Stomach (tissue), 4 donors: ENCODE measurements around the gene LPAR1.

Experiments used
- EP300 ChIP-seq: sonication (generic); formaldehyde crosslinking; IDR thresholded peaks from one replicate; pipeline ENCODE4 v1.6.1; 2017; ENCODE audit warnings: antibody characterized with exemption
- TF ChIP-seq, protein P1 (sequence below), 7 experiments: fragments of 450-650 bp in 4 of 7; fragments of 200-600 bp in 3 of 7; sonication (generic) in 3 of 7; IDR thresholded peaks; one replicate each; pipeline ENCODE4 v1.5.1; 2016 to 2019; ENCODE audit warnings: antibody characterized with exemption in 7 of 7, control low read depth in 2 of 7, mild to moderate bottlenecking in 1 of 7

DNA sequence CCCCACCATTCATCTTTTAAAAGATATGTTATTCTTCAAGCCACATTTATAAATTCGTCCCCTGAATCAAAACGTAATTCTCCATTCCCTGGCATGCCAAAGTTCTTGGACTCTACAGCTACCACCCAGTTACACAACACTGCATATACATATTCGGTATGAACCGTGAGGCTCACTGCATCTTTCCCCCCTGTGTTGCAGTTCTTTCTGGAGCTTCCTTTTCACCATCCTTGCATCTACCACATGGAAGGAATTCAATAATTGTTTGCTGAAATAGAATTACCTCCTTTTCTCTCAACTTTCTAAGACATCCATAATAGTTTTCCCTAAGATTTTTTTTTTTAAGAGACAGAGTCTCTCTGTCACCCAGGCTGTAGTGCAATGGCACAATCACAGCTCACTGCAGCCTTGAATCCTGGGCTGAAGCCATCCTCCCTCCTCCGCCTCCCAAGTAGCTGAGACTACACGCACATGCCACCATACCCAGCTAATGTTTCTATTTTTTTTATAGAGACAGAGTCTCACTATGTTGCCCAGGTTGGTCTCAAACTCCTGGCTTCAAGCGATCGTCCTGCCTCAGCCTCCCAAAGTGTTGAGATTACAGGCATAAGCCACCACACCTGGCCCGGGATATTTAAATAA lies 3.3 kb downstream of the LPAR1 start:
- TF ChIP-seq, protein P1, sequence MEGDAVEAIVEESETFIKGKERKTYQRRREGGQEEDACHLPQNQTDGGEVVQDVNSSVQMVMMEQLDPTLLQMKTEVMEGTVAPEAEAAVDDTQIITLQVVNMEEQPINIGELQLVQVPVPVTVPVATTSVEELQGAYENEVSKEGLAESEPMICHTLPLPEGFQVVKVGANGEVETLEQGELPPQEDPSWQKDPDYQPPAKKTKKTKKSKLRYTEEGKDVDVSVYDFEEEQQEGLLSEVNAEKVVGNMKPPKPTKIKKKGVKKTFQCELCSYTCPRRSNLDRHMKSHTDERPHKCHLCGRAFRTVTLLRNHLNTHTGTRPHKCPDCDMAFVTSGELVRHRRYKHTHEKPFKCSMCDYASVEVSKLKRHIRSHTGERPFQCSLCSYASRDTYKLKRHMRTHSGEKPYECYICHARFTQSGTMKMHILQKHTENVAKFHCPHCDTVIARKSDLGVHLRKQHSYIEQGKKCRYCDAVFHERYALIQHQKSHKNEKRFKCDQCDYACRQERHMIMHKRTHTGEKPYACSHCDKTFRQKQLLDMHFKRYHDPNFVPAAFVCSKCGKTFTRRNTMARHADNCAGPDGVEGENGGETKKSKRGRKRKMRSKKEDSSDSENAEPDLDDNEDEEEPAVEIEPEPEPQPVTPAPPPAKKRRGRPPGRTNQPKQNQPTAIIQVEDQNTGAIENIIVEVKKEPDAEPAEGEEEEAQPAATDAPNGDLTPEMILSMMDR (IDR thresholded peaks at IDR 0.05): no peak
- no peak for TF ChIP-seq EP300
